ENCODE data around the gene INAFM2.

GRCh38 chr15:40279437-40280141 lies 43.9 kb upstream of the INAFM2 start:
- TF ChIP-seq CTCF (IDR thresholded peaks at IDR 0.05 in 8 of 11, conservative IDR thresholded peaks at IDR 0.05 in 3 of 11) (peak; percentile 85 to 100 (median 98)), POLR2A (IDR thresholded peaks at IDR 0.05) (no peak), POLR2AphosphoS5 (IDR thresholded peaks at IDR 0.05) (peak in 2 of 3 donors; percentile 60 to 68)
